GM21381 (cell line): ENCODE data around the gene DOLPP1.

Source experiments
- ATAC-seq: cut with Tn5 transposase; IDR thresholded peaks from one replicate; pipeline ENCODE4 v1.9.1; 2021; ENCODE audit warnings: mild to moderate bottlenecking, moderate library complexity; ENCODE audit not compliant: unreplicated experiment

DOLPP1 gene

GRCh38 chr9:129093602-129094386 lies 12.9 kb downstream of the DOLPP1 start:
- ATAC-seq = no peak

- ATAC-seq = no peak
Observed at GRCh38 chr9:129094387-129095169, 13.7 kb downstream of the DOLPP1 start.

- no peak for ATAC-seq
Observed at GRCh38 chr9:129095170-129095667, 14.3 kb downstream of the DOLPP1 start.

GRCh38 chr9:129095908-129096307 lies 15.0 kb downstream of the DOLPP1 start:
- ATAC-seq = no peak

- ATAC-seq = no peak
Observed at GRCh38 chr9:129097671-129098306, 16.9 kb downstream of the DOLPP1 start.

GRCh38 chr9:129098328-129098727 lies 17.4 kb downstream of the DOLPP1 start:
- no peak for ATAC-seq

- no peak for ATAC-seq
Observed at GRCh38 chr9:129100383-129101169, 19.7 kb downstream of the DOLPP1 start.

- ATAC-seq = no peak
Observed at GRCh38 chr9:129101279-129101678, 20.4 kb downstream of the DOLPP1 start.

GRCh38 chr9:129102095-129102525 lies 21.2 kb downstream of the DOLPP1 start:
- ATAC-seq = no peak

- no peak for ATAC-seq
Observed at GRCh38 chr9:129102791-129103594, 22.1 kb downstream of the DOLPP1 start.

GRCh38 chr9:129103595-129103965 lies 22.7 kb downstream of the DOLPP1 start:
- no peak for ATAC-seq

GRCh38 chr9:129104051-129104450 lies 23.1 kb downstream of the DOLPP1 start:
- no peak for ATAC-seq

- ATAC-seq = no peak
Observed at GRCh38 chr9:129105857-129106694, 25.2 kb downstream of the DOLPP1 start.

- no peak for ATAC-seq
Observed at GRCh38 chr9:129107651-129108050, 26.7 kb downstream of the DOLPP1 start.

- ATAC-seq = no peak
Observed at GRCh38 chr9:129108083-129108804, 27.3 kb downstream of the DOLPP1 start.

- ATAC-seq = no peak
Observed at GRCh38 chr9:129108805-129109536, 28.1 kb downstream of the DOLPP1 start.

- no peak for ATAC-seq
Observed at GRCh38 chr9:129109537-129109903, 28.6 kb downstream of the DOLPP1 start.
